GM19468 (cell line): ENCODE results near the gene CRYGN.
A peak's percentile ranks its signal among the peaks of the same experiment; 100 is the strongest.

Experiments
- ATAC-seq: cut with Tn5 transposase; IDR thresholded peaks from one replicate; pipeline ENCODE4 v1.9.1; 2021; ENCODE audit warnings: mild to moderate bottlenecking, moderate library complexity, moderate number of reproducible peaks; ENCODE audit not compliant: unreplicated experiment; ENCODE audit errors: extremely low read depth

The CRYGN gene

GRCh38 chr7:151439855-151440798 lies at the start of gene CRYGN:
CRYGN (minus strand) TSS chr7:151440141; CDS start chr7:151439917, 224 bp downstream.
- ATAC-seq = no peak

- ATAC-seq = no peak
Observed at GRCh38 chr7:151489498-151489897, 49.6 kb upstream of the CRYGN start.

- no peak for ATAC-seq
Observed at GRCh38 chr7:151488096-151488495, 48.2 kb upstream of the CRYGN start.

GRCh38 chr7:151487228-151487627 lies 47.3 kb upstream of the CRYGN start:
- ATAC-seq = no peak

- no peak for ATAC-seq
Observed at GRCh38 chr7:151486074-151486473, 46.1 kb upstream of the CRYGN start.

- ATAC-seq = no peak
Observed at GRCh38 chr7:151484971-151485707, 45.2 kb upstream of the CRYGN start.

GRCh38 chr7:151483711-151483983 lies 43.7 kb upstream of the CRYGN start:
- ATAC-seq = no peak

GRCh38 chr7:151482883-151483710 lies 43.2 kb upstream of the CRYGN start:
- ATAC-seq = no peak

- no peak for ATAC-seq
Observed at GRCh38 chr7:151481650-151482505, 41.9 kb upstream of the CRYGN start.

- no peak for ATAC-seq
Observed at GRCh38 chr7:151477867-151478266, 37.9 kb upstream of the CRYGN start.

- peak; percentile 26 for ATAC-seq
Observed at GRCh38 chr7:151472644-151473380, 32.9 kb upstream of the CRYGN start.

GRCh38 chr7:151470711-151471110 lies 30.8 kb upstream of the CRYGN start:
- no peak for ATAC-seq

- no peak for ATAC-seq
Observed at GRCh38 chr7:151469281-151469680, 29.3 kb upstream of the CRYGN start.

GRCh38 chr7:151468217-151469018 lies 28.5 kb upstream of the CRYGN start:
- ATAC-seq = no peak

- no peak for ATAC-seq
Observed at GRCh38 chr7:151465169-151465568, 25.2 kb upstream of the CRYGN start.

- no peak for ATAC-seq
Observed at GRCh38 chr7:151462306-151462779, 22.4 kb upstream of the CRYGN start.

- ATAC-seq = no peak
Observed at GRCh38 chr7:151461942-151462230, 21.9 kb upstream of the CRYGN start.
